Suprapubic skin (tissue), 4 donors: Measurements from ENCODE around the gene CCDC88C.

Experiments
- EP300 ChIP-seq: sonication (generic); formaldehyde crosslinking; IDR thresholded peaks from one replicate; pipeline ENCODE4 v1.6.1; 2017; ENCODE audit warnings: antibody characterized with exemption
- POLR2A ChIP-seq, 2 donors: fragments of 450-650 bp; IDR thresholded peaks; one replicate each; pipeline ENCODE4 v1.6.1; 2017; ENCODE audit warnings: antibody characterized with exemption in 2 of 2, mild to moderate bottlenecking in 2 of 2, moderate library complexity in 2 of 2
- POLR2AphosphoS5 ChIP-seq, 3 donors: sonication (generic); formaldehyde crosslinking; IDR thresholded peaks; one replicate each; pipeline ENCODE4 v1.6.1; 2017; ENCODE audit warnings: antibody characterized with exemption in 3 of 3
- TF ChIP-seq, protein P1 (sequence below), 2 donors: fragments of 200-600 bp in 1 of 2; fragments of 450-650 bp in 1 of 2; sonication (generic) in 1 of 2; IDR thresholded peaks; one replicate each; pipeline ENCODE4 v1.5.1; 2016 to 2019; ENCODE audit warnings: antibody characterized with exemption in 2 of 2, mild to moderate bottlenecking in 1 of 2, moderate library complexity in 1 of 2

DNA sequence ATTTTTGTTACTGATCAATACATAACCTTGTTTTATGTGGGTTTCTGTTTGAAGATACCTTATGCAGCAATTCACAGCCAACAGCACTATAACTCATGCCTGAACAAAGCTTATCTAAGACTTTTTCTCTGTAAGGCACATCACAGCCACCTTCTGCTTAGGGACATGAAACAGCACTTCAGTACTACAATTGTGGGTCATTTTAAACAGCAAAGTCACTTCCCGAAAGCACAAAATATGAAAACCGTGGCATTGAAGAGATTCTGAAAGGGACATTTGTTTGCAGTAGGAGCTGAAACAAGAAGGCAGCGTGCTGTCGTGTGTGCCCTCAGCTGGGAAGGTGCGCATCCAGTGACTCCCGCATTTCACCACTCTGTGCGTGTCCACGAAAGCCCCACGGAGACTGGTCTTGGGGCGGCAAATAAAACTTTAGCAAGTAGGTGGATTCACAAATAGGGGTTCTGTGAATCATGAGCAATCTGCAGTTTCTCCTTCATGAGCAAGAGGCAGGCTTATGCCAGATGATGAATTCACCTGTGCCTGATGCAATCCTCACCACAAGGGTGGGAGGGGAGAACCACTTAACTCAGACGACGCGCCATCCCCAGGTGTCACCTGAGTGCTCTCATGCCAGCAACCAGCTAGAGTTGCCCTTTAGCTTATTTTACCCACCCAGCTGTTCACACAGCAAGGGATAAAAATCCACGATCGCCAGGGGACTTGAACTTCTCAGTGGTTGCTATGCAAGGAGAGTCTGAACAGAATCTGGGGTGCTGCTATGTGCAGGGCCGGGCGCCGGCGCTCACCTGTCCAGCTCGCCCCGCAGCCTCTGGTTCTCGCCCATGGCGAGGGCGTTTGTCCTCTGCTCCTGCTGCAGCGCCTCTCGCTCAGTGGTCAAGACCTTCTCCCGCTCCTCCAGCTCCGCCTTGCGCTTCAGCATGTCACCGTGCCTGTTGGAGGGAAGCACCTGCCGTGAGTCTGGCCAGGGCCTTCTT, 118.2 kb downstream of the CCDC88C start:
- no peak for TF ChIP-seq EP300
- TF ChIP-seq, protein P1, sequence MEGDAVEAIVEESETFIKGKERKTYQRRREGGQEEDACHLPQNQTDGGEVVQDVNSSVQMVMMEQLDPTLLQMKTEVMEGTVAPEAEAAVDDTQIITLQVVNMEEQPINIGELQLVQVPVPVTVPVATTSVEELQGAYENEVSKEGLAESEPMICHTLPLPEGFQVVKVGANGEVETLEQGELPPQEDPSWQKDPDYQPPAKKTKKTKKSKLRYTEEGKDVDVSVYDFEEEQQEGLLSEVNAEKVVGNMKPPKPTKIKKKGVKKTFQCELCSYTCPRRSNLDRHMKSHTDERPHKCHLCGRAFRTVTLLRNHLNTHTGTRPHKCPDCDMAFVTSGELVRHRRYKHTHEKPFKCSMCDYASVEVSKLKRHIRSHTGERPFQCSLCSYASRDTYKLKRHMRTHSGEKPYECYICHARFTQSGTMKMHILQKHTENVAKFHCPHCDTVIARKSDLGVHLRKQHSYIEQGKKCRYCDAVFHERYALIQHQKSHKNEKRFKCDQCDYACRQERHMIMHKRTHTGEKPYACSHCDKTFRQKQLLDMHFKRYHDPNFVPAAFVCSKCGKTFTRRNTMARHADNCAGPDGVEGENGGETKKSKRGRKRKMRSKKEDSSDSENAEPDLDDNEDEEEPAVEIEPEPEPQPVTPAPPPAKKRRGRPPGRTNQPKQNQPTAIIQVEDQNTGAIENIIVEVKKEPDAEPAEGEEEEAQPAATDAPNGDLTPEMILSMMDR (IDR thresholded peaks at IDR 0.05) = no peak
- TF ChIP-seq POLR2A (IDR thresholded peaks at IDR 0.05) = no peak
- TF ChIP-seq POLR2AphosphoS5 (IDR thresholded peaks at IDR 0.05) = no peak
